DMS 273 (cell line): ENCODE data around the gene DGCR8.

Source experiments
- DNase-seq: peaks from one replicate; lab custom pipeline; 2025; ENCODE audit not compliant: unreplicated experiment; lab: John Stamatoyannopoulos, UW

DGCR8 gene

DNA sequence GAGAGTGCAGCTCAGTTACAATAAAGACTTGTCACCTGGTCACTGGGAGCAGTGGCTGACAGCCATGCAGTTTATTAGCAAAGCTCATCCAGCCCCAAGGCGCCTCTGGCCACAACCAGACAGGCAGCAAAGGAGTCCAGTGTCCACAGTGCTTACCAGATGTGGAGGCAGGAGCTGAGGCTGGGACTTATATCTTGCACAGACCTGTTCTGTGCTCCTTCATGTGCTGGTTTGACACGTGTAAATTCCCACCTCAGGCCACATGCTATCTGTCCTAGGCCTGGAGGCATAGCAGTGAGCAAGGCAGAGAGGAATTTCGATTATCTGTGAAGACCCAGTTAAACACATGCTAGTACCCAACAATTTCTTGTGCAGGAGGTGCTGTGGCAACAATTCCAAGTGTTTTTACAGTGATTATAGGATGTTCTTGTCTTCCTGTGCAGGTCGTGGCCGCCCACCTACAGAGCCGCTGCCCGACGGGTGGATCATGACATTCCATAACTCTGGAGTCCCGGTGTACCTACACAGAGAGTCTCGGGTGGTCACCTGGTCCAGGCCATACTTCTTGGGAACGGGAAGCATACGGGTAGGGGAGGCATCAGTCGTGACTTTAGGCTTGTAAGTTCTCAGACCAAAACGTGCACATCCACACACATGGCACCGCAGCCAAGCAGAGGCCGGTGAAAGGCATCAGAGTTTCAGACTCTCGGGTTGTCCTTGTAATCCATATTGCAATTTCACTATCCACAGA lies 9.4 kb downstream of the DGCR8 start:
- no peak for DNase-seq

- no peak for DNase-seq
Measured at GRCh38 chr22:20089977-20090729, 10.1 kb downstream of the DGCR8 start.

DNA sequence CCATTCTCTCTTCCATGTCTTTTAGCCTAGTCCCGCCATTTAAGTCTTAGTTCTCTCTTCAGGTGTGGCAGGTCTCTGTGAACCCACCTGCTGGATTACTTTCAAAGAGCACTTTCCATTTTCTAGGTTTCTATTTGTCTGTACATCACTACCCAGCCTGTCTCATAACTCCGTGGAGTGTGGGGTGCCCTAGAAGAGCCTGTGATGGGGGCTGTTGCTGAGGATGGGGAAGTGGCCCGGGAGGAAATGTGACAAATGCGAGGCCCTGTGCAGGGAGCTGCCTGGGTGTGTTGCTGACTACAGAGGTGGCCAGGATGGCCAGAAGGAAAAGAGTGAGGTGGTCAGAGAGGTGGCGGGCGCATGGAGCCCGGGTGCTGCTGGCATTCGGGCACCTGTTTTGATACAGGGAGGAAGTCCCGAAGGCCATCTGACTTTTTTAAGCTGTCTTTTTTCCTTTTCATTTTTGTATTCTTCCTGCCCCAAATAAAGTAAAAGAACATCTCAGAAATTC lies 10.7 kb downstream of the DGCR8 start:
- no peak for DNase-seq

- DNase-seq: no peak
Measured at GRCh38 chr22:20091690-20092476, 11.8 kb downstream of the DGCR8 start.

DNA sequence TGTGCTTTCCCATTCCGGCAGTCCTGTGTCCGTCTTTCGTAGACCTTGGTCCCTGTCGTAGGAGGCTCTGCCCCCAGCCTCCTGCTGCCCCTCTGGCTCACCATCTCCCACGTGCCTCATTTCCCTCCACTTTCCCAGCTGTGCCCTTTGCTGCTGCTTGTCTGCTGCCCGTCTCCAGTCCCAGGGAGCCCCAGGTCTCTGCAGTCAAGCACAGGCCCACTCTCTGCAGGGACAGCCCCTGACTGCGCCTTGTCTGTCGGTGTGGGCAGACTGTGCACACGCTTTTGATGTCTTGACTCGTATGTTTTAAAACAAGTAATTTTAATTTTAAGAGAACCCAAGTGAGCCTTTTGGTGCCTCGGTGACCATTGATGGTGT lies 12.4 kb downstream of the DGCR8 start:
- DNase-seq: no peak

DNA sequence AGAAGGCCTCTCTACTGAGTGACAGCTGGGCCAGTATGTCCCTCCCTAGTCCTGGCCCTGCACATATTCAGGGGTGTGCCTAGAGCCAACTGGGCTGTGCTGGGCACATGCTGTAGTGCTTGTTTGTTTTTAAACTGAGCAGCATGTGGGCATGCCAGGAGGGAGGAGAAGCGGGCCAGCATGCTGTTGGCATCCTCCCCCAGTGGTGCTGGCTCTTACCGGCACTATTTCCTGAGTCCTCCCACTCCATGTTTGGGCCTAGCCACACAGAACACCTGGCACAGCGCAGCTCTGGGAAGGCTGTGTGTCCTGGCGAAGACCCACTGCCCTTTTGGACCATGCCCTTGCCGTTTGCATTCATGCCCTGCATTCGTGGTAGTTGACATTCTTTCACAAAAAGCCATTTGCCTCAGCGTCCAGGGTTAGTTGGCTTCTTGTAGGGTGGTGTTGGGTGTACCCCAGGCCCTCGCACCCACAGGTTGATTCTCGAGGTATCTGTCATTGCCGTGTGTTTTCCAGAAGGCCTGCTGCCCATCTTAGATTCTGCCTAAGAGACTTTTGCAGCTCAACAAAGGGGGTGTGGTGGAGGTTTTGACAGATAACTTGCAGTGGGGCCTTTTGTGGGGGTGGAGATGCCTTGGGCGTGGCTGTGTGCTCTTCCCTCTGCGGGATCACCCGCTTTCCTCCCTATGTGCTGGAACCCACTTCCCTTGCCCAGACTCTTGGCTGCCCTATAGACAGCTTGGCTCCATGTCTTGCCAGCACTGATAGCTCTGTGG lies 13.6 kb downstream of the DGCR8 start:
- DNase-seq: peak; percentile 44

DNA sequence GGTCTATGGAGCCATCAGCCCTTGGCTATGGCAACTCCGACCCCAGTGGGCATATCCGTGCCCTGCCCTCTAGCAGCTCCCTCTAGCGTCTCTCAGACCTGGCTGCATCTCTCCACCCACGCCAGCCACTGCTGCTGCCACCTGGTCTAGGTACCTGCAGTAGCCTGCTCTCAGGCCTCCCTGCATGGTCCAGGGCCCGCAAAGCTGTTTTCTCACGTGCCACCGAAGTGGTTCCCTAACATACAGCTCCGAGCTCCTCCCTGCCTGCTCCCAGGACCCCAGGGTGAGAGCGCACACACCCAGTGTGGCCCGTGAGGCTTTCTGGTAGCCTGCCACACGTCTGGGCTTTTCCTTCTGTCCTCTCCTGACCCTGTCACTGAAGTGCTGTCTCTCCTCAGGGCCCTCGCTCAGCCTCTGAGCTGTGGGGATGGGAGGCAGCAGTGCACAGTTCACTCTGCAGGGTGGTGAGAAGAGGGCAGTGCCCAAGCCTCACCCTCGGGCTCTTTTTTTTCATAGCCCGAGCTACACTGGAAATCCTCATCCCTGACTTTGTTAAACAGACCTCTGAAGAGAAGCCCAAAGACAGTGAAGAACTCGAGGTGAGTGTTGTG lies 14.3 kb downstream of the DGCR8 start:
- no peak for DNase-seq

GRCh38 chr22:20095521-20095920 lies 15.5 kb downstream of the DGCR8 start:
- no peak for DNase-seq

GRCh38 chr22:20096574-20097420 lies 16.8 kb downstream of the DGCR8 start:
- DNase-seq: no peak

DNA sequence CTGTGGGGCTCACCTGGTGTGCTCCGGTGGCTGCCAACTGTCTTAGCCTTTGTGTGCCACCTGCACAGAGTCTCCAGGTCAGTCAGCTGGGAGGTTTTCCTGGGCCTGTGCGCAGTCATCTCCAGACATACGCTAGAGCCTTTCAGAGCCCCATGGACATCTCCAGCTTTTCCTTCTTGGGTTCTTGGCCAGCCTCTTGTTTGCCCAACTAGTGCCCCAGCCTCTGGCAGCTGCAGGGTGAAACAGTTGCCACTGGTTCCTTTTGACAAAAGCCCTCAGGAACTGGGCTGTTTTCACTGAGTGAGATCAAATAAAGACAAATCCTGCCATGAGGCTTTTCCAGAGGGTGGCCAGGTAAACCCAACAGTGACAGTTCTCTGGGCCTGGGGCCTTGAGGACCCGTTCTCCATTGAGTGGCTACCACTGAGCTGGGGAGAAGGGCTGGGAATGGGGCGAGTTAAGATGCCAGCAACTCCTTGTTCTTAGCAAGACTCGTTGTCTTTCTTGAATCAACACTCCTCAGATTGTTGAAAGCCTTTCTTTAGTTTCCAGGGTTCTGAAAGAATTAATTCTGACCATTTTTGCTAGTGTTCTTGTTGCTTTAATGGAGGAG lies 19.2 kb downstream of the DGCR8 start:
- no peak for DNase-seq

- DNase-seq: no peak
Measured at GRCh38 chr22:20101638-20102037, 21.6 kb downstream of the DGCR8 start.

GRCh38 chr22:20102203-20102780 lies 22.3 kb downstream of the DGCR8 start:
- no peak for DNase-seq

DNA sequence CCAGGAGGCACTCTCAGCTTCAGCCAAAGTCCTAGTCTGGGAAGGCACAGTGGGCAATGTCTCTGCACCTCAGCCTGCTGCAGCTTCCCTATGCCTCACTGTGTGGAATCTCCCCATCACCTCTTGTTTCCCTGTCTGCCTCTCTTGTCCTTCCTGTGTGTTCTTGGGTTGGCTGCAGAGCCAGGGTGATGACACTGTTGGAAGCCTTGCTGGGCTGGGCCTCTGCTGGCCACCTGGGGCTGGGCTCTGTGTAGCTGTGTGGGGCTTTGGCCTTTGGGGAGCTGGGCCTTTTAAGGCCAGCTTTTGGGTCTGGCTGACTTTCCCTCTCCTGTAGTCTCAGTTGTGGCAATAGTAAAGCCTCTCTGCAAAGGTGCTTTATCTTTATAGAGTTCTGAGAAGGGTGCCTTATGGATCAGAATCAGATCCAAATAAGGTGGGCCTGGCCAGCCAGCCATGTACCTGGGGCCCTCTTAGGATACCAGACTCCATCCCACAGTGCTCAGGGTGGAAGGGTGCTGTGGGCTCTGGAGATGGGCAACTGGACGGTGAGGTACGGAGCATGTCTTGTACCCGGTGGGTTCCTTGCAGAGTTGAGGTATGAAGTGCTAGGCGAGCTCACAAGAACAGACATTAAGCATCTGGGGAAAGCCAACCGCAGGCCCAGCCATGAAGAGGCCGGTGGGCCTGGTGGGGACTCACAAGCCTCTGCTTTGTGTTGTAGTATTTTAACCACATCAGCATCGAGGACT lies 25.6 kb downstream of the DGCR8 start:
- DNase-seq: no peak

- peak; percentile 64 for DNase-seq
Measured at GRCh38 chr22:20106205-20106848, 26.3 kb downstream of the DGCR8 start.

DNA sequence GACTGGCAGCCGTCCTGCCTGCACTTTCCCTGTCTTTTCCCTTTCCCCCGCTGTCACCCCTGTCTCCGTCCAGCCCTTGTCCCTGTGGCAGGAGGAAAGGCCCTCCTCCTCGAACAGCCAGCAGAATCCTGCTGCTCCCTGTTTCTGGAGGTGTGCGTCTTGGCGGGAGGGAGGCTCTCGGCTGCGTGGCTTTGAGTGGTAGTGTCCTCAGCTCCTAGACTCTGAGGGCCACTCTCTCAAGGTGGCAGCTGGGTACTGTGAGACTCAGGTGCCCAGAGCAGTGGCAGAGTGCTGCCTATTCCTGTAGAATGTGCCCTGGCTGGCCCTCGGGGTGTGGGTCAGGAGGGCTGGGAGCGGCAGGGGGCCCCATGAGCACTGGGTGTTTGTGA lies 26.8 kb downstream of the DGCR8 start:
- DNase-seq: no peak

DNA sequence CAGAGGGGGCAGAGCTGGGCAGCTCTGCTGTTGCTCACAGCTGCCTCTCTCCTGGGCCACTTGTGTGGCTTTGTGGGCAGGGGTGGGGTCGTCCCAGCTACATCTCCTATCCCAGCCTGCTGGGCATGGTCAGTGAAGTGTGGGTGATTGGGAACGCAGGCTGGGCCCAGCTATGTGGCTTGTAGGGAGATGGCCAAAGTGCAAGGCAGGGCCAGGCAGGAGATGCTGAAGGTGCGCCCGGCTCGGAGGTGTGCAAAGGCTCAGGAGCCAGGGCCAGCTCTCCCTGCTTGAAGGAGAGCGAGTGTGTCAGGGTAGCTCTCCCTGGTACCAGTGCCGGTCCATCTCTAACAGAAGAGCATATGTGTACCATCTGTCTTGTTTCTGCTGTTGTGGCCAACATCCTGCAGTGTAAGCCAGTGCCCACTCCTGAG lies 27.4 kb downstream of the DGCR8 start:
- DNase-seq: no peak

GRCh38 chr22:20107951-20108756 lies 28.1 kb downstream of the DGCR8 start:
- no peak for DNase-seq
